K562 (cell line): ENCODE measurements around the gene C11orf52. TPM values are rescaled to one million over a fixed set of nuclear protein-coding genes. Genes with fewer than 3 reads are reported as not detected.

Source experiments
- ELF1 ChIP-seq: fragments of 200-800 bp; sonication (Bioruptor generic); IDR thresholded peaks from 2 replicates; pipeline ENCODE4 v1.6.1; 2016; ENCODE audit warnings: missing genetic modification characterization, missing compliant biosample characterization
- ELF4 ChIP-seq: fragments of 450-650 bp; formaldehyde crosslinking; IDR thresholded peaks from 2 replicates; pipeline ENCODE4 v1.4.0; 2022; ENCODE audit warnings: missing genetic modification characterization
- ETV1 ChIP-seq: fragments of 450-650 bp; conservative IDR thresholded peaks from 2 replicates; pipeline ENCODE4 v1.6.1; 2016; ENCODE audit warnings: missing genetic modification characterization, control low read depth, low read depth, missing compliant biosample characterization
- FOXP4 ChIP-seq: sonication (generic); formaldehyde crosslinking; IDR thresholded peaks from 2 replicates; pipeline ENCODE4 v1.8.0; 2022; ENCODE audit warnings: mild to moderate bottlenecking, missing genetic modification reagents, borderline replicate concordance
- HDAC3 ChIP-seq: fragments of 450-650 bp; IDR thresholded peaks from 2 replicates; pipeline ENCODE4 v1.6.1; 2018; ENCODE audit warnings: borderline replicate concordance, mild to moderate bottlenecking, moderate library complexity; ENCODE audit not compliant: partially characterized antibody
- HSF4 ChIP-seq: fragments of 250-450 bp; sonication (Bioruptor Pico); IDR thresholded peaks from 2 replicates; pipeline ENCODE4 v2.1.2; 2022; ENCODE audit warnings: mild to moderate bottlenecking, moderate library complexity, borderline replicate concordance
- MEF2A ChIP-seq: IDR thresholded peaks from 2 replicates; pipeline ENCODE4 v1.6.1; 2011; ENCODE audit warnings: low read depth, mild to moderate bottlenecking, low read length, moderate library complexity; ENCODE audit not compliant: control insufficient read depth
- POU5F1 ChIP-seq: fragments of 150-350 bp; IDR thresholded peaks from 2 replicates; pipeline ENCODE4 v1.6.1; 2014; ENCODE audit warnings: borderline replicate concordance, low read length, low read depth, mild to moderate bottlenecking; ENCODE audit not compliant: partially characterized antibody
- RERE ChIP-seq: sonication (generic); formaldehyde crosslinking; IDR thresholded peaks from 2 replicates; pipeline ENCODE4 v1.8.0; 2023; ENCODE audit warnings: missing genetic modification reagents, mild to moderate bottlenecking, borderline replicate concordance
- ZNF707 ChIP-seq: fragments of 250-450 bp; sonication (Bioruptor Pico); conservative IDR thresholded peaks from 2 replicates; pipeline ENCODE4 v1.8.0; 2022; ENCODE audit warnings: inconsistent platforms, mild to moderate bottlenecking, moderate library complexity
- polyA plus RNA-seq, 8 experiments: library from polyadenylated mRNA; depleted of rRNA in 4 of 8; stranded (reverse) in 5 of 8; unstranded in 3 of 8; fragments of >200 nt; fragmentation: Nextera tagmentation in 2 of 8; fragmentation: Illumina TruSeq in 1 of 8; extraction: Ambion mirVana in 2 of 8; extraction: Trizol in 1 of 8; gene quantifications; 2 replicates each; pipeline versions ENCODE4 v1.2.1 to v1.2.3, GENCODE V29; 2011 to 2014; ENCODE audit warnings: inconsistent platforms in 1 of 8, missing spikeins in 1 of 8
- total RNA-seq, 7 experiments: library from RNA; depleted of rRNA in 6 of 7; stranded (reverse); fragments of >200 nt in 6 of 7; fragmentation: Illumina TruSeq in 2 of 7; extraction: Trizol in 2 of 7; gene quantifications; 2 replicates each; pipeline versions ENCODE4 v1.2.1 to v1.2.3, GENCODE V29; 2011 to 2021; ENCODE audit warnings: low replicate concordance in 1 of 7
- TF ChIP-seq, protein P1 (sequence below): fragments of 450-650 bp; formaldehyde crosslinking; IDR thresholded peaks from 2 replicates; pipeline ENCODE4 v1.4.0; 2020; ENCODE audit warnings: mild to moderate bottlenecking, mixed read lengths
- TF ChIP-seq, protein P2 (sequence below): fragments of 450-650 bp; formaldehyde crosslinking; IDR thresholded peaks from 2 replicates; pipeline ENCODE4 v1.4.0; 2020; ENCODE audit warnings: mild to moderate bottlenecking, moderate library complexity
- TF ChIP-seq, protein P3 (sequence below): sonication (generic); formaldehyde crosslinking; IDR thresholded peaks from 2 replicates; pipeline ENCODE4 v1.8.0; 2022; ENCODE audit warnings: mild to moderate bottlenecking, low read depth, missing genetic modification reagents

The C11orf52 gene
- total and polyA plus RNA-seq, 9 of the 15 experiments (the other 6 are each of a cell fraction or from before 2014, with no cell fraction given), result 0.29 to 2.9 (median 1.0) TPM

- TF ChIP-seq, protein P1, sequence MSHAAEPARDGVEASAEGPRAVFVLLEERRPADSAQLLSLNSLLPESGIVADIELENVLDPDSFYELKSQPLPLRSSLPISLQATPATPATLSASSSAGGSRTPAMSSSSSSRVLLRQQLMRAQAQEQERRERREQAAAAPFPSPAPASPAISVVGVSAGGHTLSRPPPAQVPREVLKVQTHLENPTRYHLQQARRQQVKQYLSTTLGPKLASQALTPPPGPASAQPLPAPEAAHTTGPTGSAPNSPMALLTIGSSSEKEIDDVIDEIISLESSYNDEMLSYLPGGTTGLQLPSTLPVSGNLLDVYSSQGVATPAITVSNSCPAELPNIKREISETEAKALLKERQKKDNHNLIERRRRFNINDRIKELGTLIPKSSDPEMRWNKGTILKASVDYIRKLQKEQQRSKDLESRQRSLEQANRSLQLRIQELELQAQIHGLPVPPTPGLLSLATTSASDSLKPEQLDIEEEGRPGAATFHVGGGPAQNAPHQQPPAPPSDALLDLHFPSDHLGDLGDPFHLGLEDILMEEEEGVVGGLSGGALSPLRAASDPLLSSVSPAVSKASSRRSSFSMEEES (CRISPR knock-in tag), result no peak
- TF ChIP-seq RERE, result no peak
- TF ChIP-seq ZNF707 (CRISPR knock-in tag), result no peak
- TF ChIP-seq, protein P2, sequence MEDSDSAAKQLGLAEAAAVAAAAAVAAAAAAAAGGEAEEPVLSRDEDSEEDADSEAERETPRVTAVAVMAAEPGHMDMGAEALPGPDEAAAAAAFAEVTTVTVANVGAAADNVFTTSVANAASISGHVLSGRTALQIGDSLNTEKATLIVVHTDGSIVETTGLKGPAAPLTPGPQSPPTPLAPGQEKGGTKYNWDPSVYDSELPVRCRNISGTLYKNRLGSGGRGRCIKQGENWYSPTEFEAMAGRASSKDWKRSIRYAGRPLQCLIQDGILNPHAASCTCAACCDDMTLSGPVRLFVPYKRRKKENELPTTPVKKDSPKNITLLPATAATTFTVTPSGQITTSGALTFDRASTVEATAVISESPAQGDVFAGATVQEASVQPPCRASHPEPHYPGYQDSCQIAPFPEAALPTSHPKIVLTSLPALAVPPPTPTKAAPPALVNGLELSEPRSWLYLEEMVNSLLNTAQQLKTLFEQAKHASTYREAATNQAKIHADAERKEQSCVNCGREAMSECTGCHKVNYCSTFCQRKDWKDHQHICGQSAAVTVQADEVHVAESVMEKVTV (CRISPR knock-in tag), result peak; percentile 82
- no peak for TF ChIP-seq FOXP4 (CRISPR knock-in tag)
- TF ChIP-seq ELF4, result no peak
- TF ChIP-seq, protein P3, sequence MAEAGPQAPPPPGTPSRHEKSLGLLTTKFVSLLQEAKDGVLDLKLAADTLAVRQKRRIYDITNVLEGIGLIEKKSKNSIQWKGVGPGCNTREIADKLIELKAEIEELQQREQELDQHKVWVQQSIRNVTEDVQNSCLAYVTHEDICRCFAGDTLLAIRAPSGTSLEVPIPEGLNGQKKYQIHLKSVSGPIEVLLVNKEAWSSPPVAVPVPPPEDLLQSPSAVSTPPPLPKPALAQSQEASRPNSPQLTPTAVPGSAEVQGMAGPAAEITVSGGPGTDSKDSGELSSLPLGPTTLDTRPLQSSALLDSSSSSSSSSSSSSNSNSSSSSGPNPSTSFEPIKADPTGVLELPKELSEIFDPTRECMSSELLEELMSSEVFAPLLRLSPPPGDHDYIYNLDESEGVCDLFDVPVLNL (CRISPR knock-in tag), result no peak
- peak; percentile 64; the same call in 1 of the 2 replicates for TF ChIP-seq ELF1 (tag)
- TF ChIP-seq HSF4 (CRISPR knock-in tag), result no peak
- peak; percentile 78; the same call in 1 of the 2 replicates for TF ChIP-seq ETV1
- TF ChIP-seq POU5F1, result peak; percentile 25
- TF ChIP-seq MEF2A, result no peak
- peak; percentile 81 for TF ChIP-seq HDAC3
Measured at GRCh38 chr11:111878849-111879636, 39.7 kb upstream of the C11orf52 start, which contains the start of the genes CFAP68 and FDXACB1 (continued).
